Mesothelial cell of epicardium (in vitro differentiated cells): ENCODE results near the gene YTHDC2. TPM values are rescaled to one million over a fixed set of nuclear protein-coding genes. Genes with fewer than 3 reads are reported as not detected.

ENCODE experiments used
- DNase-seq, 2 experiments: peaks; one replicate each; pipeline ENCODE4 v3.0.0; 2021; ENCODE audit warnings: low spot score in 2 of 2; ENCODE audit not compliant: unreplicated experiment in 2 of 2
- H3K27ac Mint-ChIP-seq: 2 replicates; pipeline ENCODE4 v1.8.0; 2021; ENCODE audit warnings: mixed read lengths
- H3K27me3 Mint-ChIP-seq: 2 replicates; pipeline ENCODE4 v1.8.0; 2021; ENCODE audit warnings: low read depth, mixed read lengths
- H3K36me3 Mint-ChIP-seq: 2 replicates; pipeline ENCODE4 v1.8.0; 2021; ENCODE audit warnings: mixed read lengths
- H3K4me1 Mint-ChIP-seq: 2 replicates; pipeline ENCODE4 v1.8.0; 2021; ENCODE audit warnings: mixed read lengths
- H3K4me3 Mint-ChIP-seq: 2 replicates; pipeline ENCODE4 v1.8.0; 2021; ENCODE audit warnings: mild to moderate bottlenecking, moderate library complexity, mixed read lengths
- H3K9me3 Mint-ChIP-seq: 2 replicates; pipeline ENCODE4 v1.8.0; 2021; ENCODE audit warnings: mixed read lengths
- CTCF ChIP-seq: fragments of 200-600 bp; sonication (generic); IDR thresholded peaks from one replicate; pipeline ENCODE4 v1.5.0; 2021; ENCODE audit warnings: antibody characterized with exemption; ENCODE audit not compliant: unreplicated experiment
- total RNA-seq: library from RNA; stranded (reverse); gene quantifications from 3 replicates; pipeline ENCODE4 v1.2.1, GENCODE V29; 2021

YTHDC2 gene
- total RNA-seq, 1 donor from 2014 or later, result 38.2 TPM

DNA sequence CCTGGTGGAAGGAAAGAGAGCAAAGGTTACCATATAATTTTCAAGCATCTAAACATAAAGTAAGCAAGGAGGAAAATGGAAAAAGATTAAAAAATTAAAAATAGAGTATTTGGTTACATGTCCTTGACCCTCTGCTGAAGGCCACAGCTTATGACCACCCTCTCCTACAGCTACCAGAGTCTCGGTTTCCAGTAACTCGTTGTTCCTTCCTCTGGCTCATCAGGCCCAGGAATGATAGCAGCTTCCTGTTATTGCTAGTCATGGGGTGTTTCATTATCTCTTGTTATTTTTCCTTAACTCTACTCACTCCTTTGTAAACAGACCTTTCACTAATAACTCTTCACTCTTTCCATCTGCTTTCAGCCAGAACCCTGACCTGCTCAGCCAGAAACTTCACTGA lies 102.2 kb downstream of the YTHDC2 start:
- no peak for DNase-seq
- TF ChIP-seq CTCF, result no peak
- Mint-ChIP-seq H3K4me3 (no peak overlapping the region), H3K27me3 (no peaks in the 10 kb centered on the region), H3K27ac (peak overlapping the region; percentile 9), H3K9me3 (peaks cover 4% of the 10 kb centered on the region), H3K36me3 (no peaks in the 10 kb centered on the region), H3K4me1 (peaks cover 10% of the 10 kb centered on the region)

DNA sequence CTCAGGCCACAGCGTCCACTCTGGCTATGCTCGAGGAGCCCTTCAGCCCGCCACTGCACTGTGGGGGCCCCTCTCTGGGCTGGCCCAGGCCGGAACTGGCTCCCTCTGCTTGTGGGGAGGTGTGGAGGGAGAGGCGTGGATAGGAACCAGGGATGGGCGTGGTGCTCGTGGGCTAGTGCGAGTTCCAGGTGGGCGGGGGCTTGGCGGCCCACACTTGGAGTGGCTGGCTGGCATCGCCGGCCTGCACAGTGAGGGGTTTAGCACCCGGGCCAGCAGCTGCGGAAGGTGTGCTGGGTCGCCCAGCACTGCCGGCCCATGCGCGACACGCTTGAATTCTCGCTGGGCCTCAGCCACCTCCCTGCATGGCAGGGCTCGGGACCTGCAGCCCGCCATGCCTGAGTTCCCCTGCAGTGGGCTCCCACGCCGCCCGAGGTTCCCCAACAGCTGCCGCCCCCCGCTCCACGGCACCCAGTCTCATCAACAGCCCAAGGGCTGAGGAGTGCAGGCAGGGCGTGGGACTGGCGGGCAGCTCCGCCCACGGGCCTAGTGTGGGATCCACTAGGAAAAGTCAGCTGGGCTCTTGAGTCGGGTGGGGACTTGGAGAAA lies 103.8 kb downstream of the YTHDC2 start:
- Mint-ChIP-seq H3K27me3 (no peaks in the 10 kb centered on the region), H3K4me1 (peaks cover 10% of the 10 kb centered on the region), H3K36me3 (no peaks in the 10 kb centered on the region), H3K4me3 (no peak overlapping the region), H3K9me3 (peaks cover 4% of the 10 kb centered on the region), H3K27ac (no peak overlapping the region)
- TF ChIP-seq CTCF, result no peak
- DNase-seq, result no peak

GRCh38 chr5:113632996-113633395 lies 119.5 kb downstream of the YTHDC2 start:
- DNase-seq, result no peak
- no peak overlapping the region for H3K4me3 Mint-ChIP-seq
- no peaks in the 10 kb centered on the region for H3K27me3 Mint-ChIP-seq
- peaks cover 11% of the 10 kb centered on the region for H3K9me3 Mint-ChIP-seq
- no peaks in the 10 kb centered on the region for H3K4me1 Mint-ChIP-seq
- H3K36me3 Mint-ChIP-seq, result no peaks in the 10 kb centered on the region
- no peak for TF ChIP-seq CTCF
- H3K27ac Mint-ChIP-seq, result no peak overlapping the region

DNA sequence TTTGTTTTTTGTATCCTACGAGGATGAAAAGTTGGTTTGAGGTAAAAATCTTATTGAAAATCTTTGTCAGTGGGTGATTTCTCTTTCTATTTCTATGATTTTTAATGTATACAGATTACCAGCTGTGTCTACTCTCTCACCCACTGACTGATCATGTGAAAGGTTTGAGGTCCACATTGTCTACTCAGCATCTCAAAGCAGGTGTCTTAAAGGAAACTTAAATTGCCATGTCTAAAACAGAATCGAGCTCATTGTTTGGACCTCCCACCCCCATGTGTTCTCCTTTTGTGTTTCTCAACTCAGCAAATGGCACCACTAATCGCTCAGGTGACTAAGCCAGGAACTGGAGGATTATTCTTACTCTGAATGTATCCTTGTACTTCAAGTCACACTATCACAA lies 121.5 kb downstream of the YTHDC2 start:
- Mint-ChIP-seq H3K4me3 (no peak overlapping the region), H3K36me3 (no peaks in the 10 kb centered on the region), H3K27ac (no peak overlapping the region), H3K4me1 (no peaks in the 10 kb centered on the region), H3K9me3 (peaks cover 14% of the 10 kb centered on the region), H3K27me3 (no peaks in the 10 kb centered on the region)
- no peak for TF ChIP-seq CTCF
- no peak for DNase-seq

DNA sequence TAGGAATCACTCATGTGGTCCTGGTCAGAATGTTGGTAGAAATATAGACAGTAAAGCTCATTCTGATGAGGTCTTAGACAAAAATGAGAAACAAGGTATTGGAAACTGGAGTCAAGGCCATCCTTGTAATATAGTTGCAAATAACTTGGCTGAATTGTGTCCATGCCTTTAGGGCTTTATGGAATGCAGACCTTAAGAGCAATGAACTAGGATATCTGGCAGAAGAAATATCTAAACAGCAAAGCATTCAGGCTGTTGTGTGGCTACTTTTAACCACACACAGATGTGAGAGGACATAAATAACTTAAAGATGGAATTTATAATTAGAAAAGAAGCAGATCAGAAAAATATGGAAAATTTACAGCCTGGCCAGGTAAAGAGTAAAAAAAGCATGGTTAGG lies 128.2 kb downstream of the YTHDC2 start:
- TF ChIP-seq CTCF, result no peak
- Mint-ChIP-seq H3K36me3 (no peaks in the 10 kb centered on the region), H3K4me3 (no peak overlapping the region), H3K27ac (no peak overlapping the region), H3K27me3 (no peaks in the 10 kb centered on the region), H3K9me3 (peaks cover 21% of the 10 kb centered on the region), H3K4me1 (no peaks in the 10 kb centered on the region)
- no peak for DNase-seq

Other genes with a start within 250 kb of the YTHDC2 start
- gene TSSK1B, start 78.7 kb upstream of the YTHDC2 start, total RNA-seq, result 0.38 to 0.78 TPM (median 0.60 TPM) in 3 replicates
- gene MCC, start 25.2 kb upstream of the YTHDC2 start, total RNA-seq, result 32.4 to 33.9 TPM (median 33.2 TPM) in 3 replicates